ENCODE data around the gene NDC1. TPM values are rescaled to one million over a fixed set of nuclear protein-coding genes. Genes with fewer than 3 reads are reported as not detected.

NDC1 gene
- total RNA-seq, 1 donor from 2014 or later: 9.8 TPM

- Mint-ChIP-seq H3K36me3 (ENCODE audit: unreplicated experiment) (peaks cover 5% of the 10 kb centered on the region), H3K4me1 (ENCODE audit: unreplicated experiment) (peaks cover 67% of the 10 kb centered on the region), H3K27me3 (ENCODE audit: unreplicated experiment) (no peaks in the 10 kb centered on the region), H3K27ac (ENCODE audit: unreplicated experiment) (peak overlapping the region; percentile 97), H3K4me3 (ENCODE audit: unreplicated experiment) (peak overlapping the region; percentile 85), H3K9me3 (ENCODE audit: unreplicated experiment) (no peaks in the 10 kb centered on the region)
- DNase-seq (ENCODE audit: extremely low spot score, unreplicated experiment): no peak
- TF ChIP-seq CTCF (IDR thresholded peaks at IDR 0.05): no peak
Measured at GRCh38 chr1:53737648-53738204, 100.4 kb downstream of the NDC1 start.

- peak overlapping the region; percentile 97 for H3K27ac Mint-ChIP-seq (ENCODE audit: unreplicated experiment)
- TF ChIP-seq CTCF (IDR thresholded peaks at IDR 0.05): no peak
Measured at GRCh38 chr1:53736290-53736689, 101.8 kb downstream of the NDC1 start.

GRCh38 chr1:53735681-53736080 is 102.4 kb downstream of the NDC1 start:
- H3K27ac Mint-ChIP-seq (ENCODE audit: unreplicated experiment): peak overlapping the region; percentile 97

More at GRCh38 chr1:53736290-53736689, 101.8 kb downstream of the NDC1 start:
- Mint-ChIP-seq H3K27me3 (ENCODE audit: unreplicated experiment) (no peaks in the 10 kb centered on the region), H3K36me3 (ENCODE audit: unreplicated experiment) (peaks cover 5% of the 10 kb centered on the region), H3K4me3 (ENCODE audit: unreplicated experiment) (peak overlapping the region; percentile 81), H3K4me1 (ENCODE audit: unreplicated experiment) (peaks cover 75% of the 10 kb centered on the region), H3K9me3 (ENCODE audit: unreplicated experiment) (no peaks in the 10 kb centered on the region)
- no peak for DNase-seq (ENCODE audit: extremely low spot score, unreplicated experiment)

GRCh38 chr1:53735261-53735660 is 102.8 kb downstream of the NDC1 start:
- no peak for DNase-seq (ENCODE audit: extremely low spot score, unreplicated experiment)
- no peak for TF ChIP-seq CTCF (IDR thresholded peaks at IDR 0.05)
- Mint-ChIP-seq H3K4me1 (ENCODE audit: unreplicated experiment) (peaks cover 75% of the 10 kb centered on the region), H3K27ac (ENCODE audit: unreplicated experiment) (peak overlapping the region; percentile 97), H3K27me3 (ENCODE audit: unreplicated experiment) (no peaks in the 10 kb centered on the region), H3K4me3 (ENCODE audit: unreplicated experiment) (peak overlapping the region; percentile 81), H3K9me3 (ENCODE audit: unreplicated experiment) (no peaks in the 10 kb centered on the region), H3K36me3 (ENCODE audit: unreplicated experiment) (peaks cover 5% of the 10 kb centered on the region)

More at GRCh38 chr1:53735681-53736080, 102.4 kb downstream of the NDC1 start:
- peaks cover 75% of the 10 kb centered on the region for H3K4me1 Mint-ChIP-seq (ENCODE audit: unreplicated experiment)
- H3K9me3 Mint-ChIP-seq (ENCODE audit: unreplicated experiment): no peaks in the 10 kb centered on the region
- DNase-seq (ENCODE audit: extremely low spot score, unreplicated experiment): no peak
- H3K27me3 Mint-ChIP-seq (ENCODE audit: unreplicated experiment): no peaks in the 10 kb centered on the region
- H3K36me3 Mint-ChIP-seq (ENCODE audit: unreplicated experiment): peaks cover 5% of the 10 kb centered on the region
- H3K4me3 Mint-ChIP-seq (ENCODE audit: unreplicated experiment): peak overlapping the region; percentile 81
- TF ChIP-seq CTCF (IDR thresholded peaks at IDR 0.05): no peak

GRCh38 chr1:53734650-53735211 is 103.4 kb downstream of the NDC1 start:
- Mint-ChIP-seq H3K4me1 (ENCODE audit: unreplicated experiment) (peaks cover 75% of the 10 kb centered on the region), H3K36me3 (ENCODE audit: unreplicated experiment) (peaks cover 5% of the 10 kb centered on the region), H3K27ac (ENCODE audit: unreplicated experiment) (peak overlapping the region; percentile 97), H3K4me3 (ENCODE audit: unreplicated experiment) (peak overlapping the region; percentile 81), H3K27me3 (ENCODE audit: unreplicated experiment) (no peaks in the 10 kb centered on the region), H3K9me3 (ENCODE audit: unreplicated experiment) (no peaks in the 10 kb centered on the region)
- TF ChIP-seq CTCF (IDR thresholded peaks at IDR 0.05): no peak
- no peak for DNase-seq (ENCODE audit: extremely low spot score, unreplicated experiment)
